ENCODE measurements around the gene MCUB.

MCUB gene

DNA sequence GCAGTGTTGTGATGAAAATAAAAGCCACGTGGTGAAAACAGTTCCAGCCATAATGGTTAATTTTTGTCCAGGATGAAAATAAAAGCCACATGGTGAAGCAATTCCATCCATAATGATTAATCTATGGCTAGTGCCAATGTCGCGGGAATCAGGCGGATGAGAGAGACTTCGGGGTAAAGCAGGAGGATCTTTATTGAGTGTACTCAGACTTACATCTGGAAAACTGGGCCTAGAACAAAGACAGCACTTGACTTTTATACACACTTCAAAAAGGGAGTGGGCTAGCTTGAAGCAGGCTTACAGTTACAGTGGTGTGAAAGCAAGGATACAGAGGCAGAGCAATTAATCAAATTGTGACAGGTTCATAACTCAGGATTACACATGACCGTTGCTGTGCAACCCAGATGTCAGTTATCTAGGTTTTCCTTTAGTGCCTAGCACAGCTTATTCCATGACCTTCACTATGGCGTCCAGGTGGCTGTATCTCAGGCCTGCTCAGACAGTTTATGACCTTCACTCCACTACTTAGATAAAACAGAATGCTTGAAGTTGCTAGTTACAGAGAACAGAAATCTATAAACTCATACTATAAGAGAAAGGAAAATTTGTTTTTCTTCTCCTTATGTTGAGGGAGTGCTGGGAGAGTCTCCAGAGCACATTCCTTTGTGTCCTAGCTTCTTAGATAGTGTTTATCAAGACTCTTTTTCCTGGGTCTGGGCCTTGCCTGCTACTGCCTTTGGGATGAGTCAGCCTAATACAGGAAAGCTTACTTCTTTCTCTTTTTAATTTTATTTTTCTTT, 175.7 kb downstream of the MCUB start:
- peaks cover 14% of the 10 kb centered on the region for H3K27me3 ChIP-seq (ENCODE audit: insufficient read depth, low read length)
- H2AFZ ChIP-seq (ENCODE audit: low read depth, low read length), result no peak overlapping the region
- H3K36me3 ChIP-seq (ENCODE audit: insufficient read depth, low read length), result no peaks in the 10 kb centered on the region
- H3K4me3 ChIP-seq (ENCODE audit: low read length), result no peak overlapping the region
- H3K4me1 ChIP-seq (ENCODE audit: insufficient read depth, low read length), result no peaks in the 10 kb centered on the region
- H3K9me3 ChIP-seq (ENCODE audit: low read length), result no peaks in the 10 kb centered on the region
